H9 (cell line): Measurements from ENCODE around the gene PTCRA. TPM values are rescaled to one million over a fixed set of nuclear protein-coding genes. Genes with fewer than 3 reads are reported as not detected.

ENCODE experiments used
- DNase-seq: peaks from one replicate; pipeline ENCODE4 v3.0.0-alpha.2; 2017
- H2AFZ ChIP-seq: one replicate; pipeline ENCODE4 v1.6.1; 2013; ENCODE audit warnings: mild to moderate bottlenecking, low read length, control low read depth, moderate library complexity
- H2AK5ac ChIP-seq: 2 replicates; pipeline ENCODE4 v1.6.1; 2013; ENCODE audit warnings: low read length, control low read depth, mixed read lengths; ENCODE audit not compliant: insufficient read length
- H2BK120ac ChIP-seq: one replicate; pipeline ENCODE4 v1.6.1; 2013; ENCODE audit warnings: low read depth, mild to moderate bottlenecking, low read length, control low read depth, inconsistent platforms; ENCODE audit not compliant: poor library complexity, severe bottlenecking
- H2BK12ac ChIP-seq: 2 replicates; pipeline ENCODE4 v1.6.1; 2013; ENCODE audit warnings: low read length, control low read depth, mixed read lengths, low read depth; ENCODE audit not compliant: insufficient read length
- H2BK15ac ChIP-seq: 2 replicates; pipeline ENCODE4 v1.6.1; 2013; ENCODE audit warnings: low read depth, low read length, control low read depth
- H2BK20ac ChIP-seq: one replicate; pipeline ENCODE4 v1.6.1; 2013; ENCODE audit warnings: low read depth, mild to moderate bottlenecking, low read length, control low read depth, inconsistent platforms; ENCODE audit not compliant: poor library complexity, severe bottlenecking
- H2BK5ac ChIP-seq: 2 replicates; pipeline ENCODE4 v1.6.1; 2013; ENCODE audit warnings: low read length, control low read depth, mixed read lengths; ENCODE audit not compliant: insufficient read length
- H3K14ac ChIP-seq: 2 replicates; pipeline ENCODE4 v1.6.1; 2013; ENCODE audit warnings: low read length, control low read depth; ENCODE audit not compliant: insufficient read depth
- H3K18ac ChIP-seq: 2 replicates; pipeline ENCODE4 v1.6.1; 2013; ENCODE audit warnings: low read depth, mild to moderate bottlenecking, mixed read lengths, low read length, control low read depth; ENCODE audit not compliant: insufficient read length
- H3K23ac ChIP-seq: 2 replicates; pipeline ENCODE4 v1.6.1; 2013; ENCODE audit warnings: low read length, control low read depth, mixed read lengths, low read depth; ENCODE audit not compliant: insufficient read length
- H3K23me2 ChIP-seq: 2 replicates; pipeline ENCODE4 v1.6.1; 2013; ENCODE audit warnings: low read depth, mild to moderate bottlenecking, mixed read lengths, low read length, control low read depth; ENCODE audit not compliant: insufficient read length, poor library complexity, severe bottlenecking
- H3K27ac ChIP-seq: 2 replicates; pipeline ENCODE4 v1.5.1; 2013; ENCODE audit warnings: low read length, control low read depth, mixed read lengths, low read depth; ENCODE audit not compliant: insufficient read length
- H3K27me3 ChIP-seq: 2 replicates; pipeline ENCODE4 v1.6.1; 2013; ENCODE audit warnings: low read length, control low read depth, inconsistent platforms; ENCODE audit not compliant: insufficient read depth
- H3K4ac ChIP-seq: 2 replicates; pipeline ENCODE4 v1.6.1; 2013; ENCODE audit warnings: low read depth, mild to moderate bottlenecking, control low read depth, inconsistent platforms, low read length, moderate library complexity
- H3K4me1 ChIP-seq: 2 replicates; pipeline ENCODE4 v1.6.1; 2013; ENCODE audit warnings: low read length, control low read depth, inconsistent platforms; ENCODE audit not compliant: insufficient read depth
- H3K4me2 ChIP-seq: 2 replicates; pipeline ENCODE4 v1.6.1; 2013; ENCODE audit warnings: low read length, control low read depth, mixed read lengths; ENCODE audit not compliant: insufficient read length, insufficient read depth
- H3K56ac ChIP-seq: 2 replicates; pipeline ENCODE4 v1.6.1; 2013; ENCODE audit warnings: low read depth, mild to moderate bottlenecking, mixed read lengths, low read length, control low read depth; ENCODE audit not compliant: insufficient read length
- H3K79me1 ChIP-seq: 2 replicates; pipeline ENCODE4 v1.6.1; 2013; ENCODE audit warnings: low read depth, mild to moderate bottlenecking, moderate library complexity, low read length, control low read depth, inconsistent platforms; ENCODE audit not compliant: insufficient read depth, poor library complexity, severe bottlenecking
- H3K79me2 ChIP-seq: 2 replicates; pipeline ENCODE4 v1.6.1; 2013; ENCODE audit warnings: low read length, control low read depth, inconsistent platforms; ENCODE audit not compliant: insufficient read depth
- H3K9ac ChIP-seq: 2 replicates; pipeline ENCODE4 v1.6.1; 2013; ENCODE audit warnings: low read length, control low read depth, mixed read lengths; ENCODE audit not compliant: insufficient read length; ENCODE audit errors: extremely low read depth
- H3K9me3 ChIP-seq: one replicate; pipeline ENCODE4 v1.6.1; 2013; ENCODE audit warnings: low read depth, low read length, inconsistent platforms; ENCODE audit not compliant: control insufficient read depth
- H3T11ph ChIP-seq: one replicate; pipeline ENCODE4 v1.6.1; 2013; ENCODE audit warnings: mild to moderate bottlenecking, low read length, control low read depth, inconsistent platforms
- H4K20me1 ChIP-seq: one replicate; pipeline ENCODE4 v1.6.1; 2013; ENCODE audit not compliant: control insufficient read depth, insufficient read length, insufficient read depth
- H4K5ac ChIP-seq: 2 replicates; pipeline ENCODE4 v1.6.1; 2013; ENCODE audit warnings: low read depth, mild to moderate bottlenecking, mixed read lengths, low read length, control low read depth; ENCODE audit not compliant: insufficient read length
- H4K8ac ChIP-seq: replicated peaks from 2 replicates; pipeline ENCODE4 v1.6.1; 2013; ENCODE audit warnings: low read length, control low read depth, mixed read lengths, low read depth; ENCODE audit not compliant: insufficient read length
- H4K91ac ChIP-seq: 2 replicates; pipeline ENCODE4 v1.6.1; 2013; ENCODE audit warnings: low read depth, mild to moderate bottlenecking, moderate library complexity, mixed read lengths, low read length, control low read depth; ENCODE audit not compliant: insufficient read length
- H3K27ac Mint-ChIP-seq, 3 experiments: 2 replicates in 2 of 3; 3 replicates in 1 of 3; pipeline ENCODE4 v1.8.0; 2020 to 2021; ENCODE audit warnings: mixed read lengths in 3 of 3, mild to moderate bottlenecking in 1 of 3, moderate library complexity in 1 of 3
- H3K27me3 Mint-ChIP-seq: 2 replicates; pipeline ENCODE4 v1.8.0; 2021; ENCODE audit warnings: low read depth, mild to moderate bottlenecking, moderate library complexity, mixed read lengths
- H3K36me3 Mint-ChIP-seq, 3 experiments: 2 replicates in 2 of 3; 3 replicates in 1 of 3; pipeline ENCODE4 v1.8.0; 2020 to 2021; ENCODE audit warnings: low read depth in 3 of 3, mixed read lengths in 3 of 3; ENCODE audit not compliant: insufficient read depth in 1 of 3
- H3K4me1 Mint-ChIP-seq, 2 experiments: 2 replicates each; pipeline ENCODE4 v1.8.0; 2020; ENCODE audit warnings: mixed read lengths in 2 of 2
- H3K4me3 Mint-ChIP-seq, 2 experiments: 2 replicates in 1 of 2; 3 replicates in 1 of 2; pipeline ENCODE4 v1.8.0; 2020 to 2021; ENCODE audit warnings: mild to moderate bottlenecking in 2 of 2, mixed read lengths in 2 of 2, moderate library complexity in 1 of 2
- H3K9me3 Mint-ChIP-seq, 2 experiments: 2 replicates in 1 of 2; 3 replicates in 1 of 2; pipeline ENCODE4 v1.8.0; 2020; ENCODE audit warnings: mild to moderate bottlenecking in 2 of 2, mixed read lengths in 2 of 2, moderate library complexity in 1 of 2
- WGBS: extraction: QIAGEN DNeasy Blood & Tissue Kit; methylation state at CpG from one replicate; pipeline ENCODE4 v1.1.7; 2013; ENCODE audit warnings: missing lambda C conversion rate, low lambda C conversion rate, mixed read lengths; ENCODE audit not compliant: insufficient read length; ENCODE audit errors: extremely low coverage; 5-methylcytosine and 5-hydroxymethylcytosine counted together
- total RNA-seq: library from RNA; stranded (reverse); gene quantifications from 2 replicates; pipeline ENCODE4 v1.2.1, GENCODE V29; 2021
- TF ChIP-seq, protein P1 (sequence below): fragments of 200-600 bp; sonication (generic); conservative IDR thresholded peaks from 3 replicates; pipeline ENCODE4 v1.8.0; 2021; ENCODE audit warnings: antibody characterized with exemption, mild to moderate bottlenecking

Gene PTCRA
- total RNA-seq, 1 experiment from 2014 or later: not detected

DNA sequence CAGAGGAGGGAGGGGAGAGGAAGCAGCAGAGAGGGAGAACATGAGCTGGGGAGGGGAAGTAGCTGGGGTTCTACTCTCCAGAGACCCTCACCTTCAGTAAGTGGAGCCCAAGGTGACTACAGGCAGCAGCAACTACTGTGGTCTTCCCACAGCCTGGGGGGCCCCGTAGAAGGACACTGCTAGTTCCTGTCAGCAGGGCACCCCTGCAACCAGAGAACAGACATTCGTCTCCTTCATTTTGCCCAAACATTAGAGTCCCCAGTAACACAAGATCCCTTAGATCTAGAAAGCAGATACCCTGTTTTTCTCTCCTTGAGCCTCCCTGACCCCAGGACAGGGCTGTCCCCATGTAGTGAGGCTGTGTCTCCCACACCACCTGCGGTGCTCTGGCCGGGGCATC lies 52.9 kb downstream of the PTCRA start:
- H3K79me1 ChIP-seq: no peaks in the 10 kb centered on the region
- no peak overlapping the region for H3K9ac ChIP-seq
- no peak overlapping the region for H2BK20ac ChIP-seq
- no peak overlapping the region for H3K4me3 Mint-ChIP-seq
- 0 out of 7 replicates have a peak overlapping the region, but pooled peaks of 1 of the 3 experiments have one; percentile 61 for H3K27ac Mint-ChIP-seq
- H4K5ac ChIP-seq: no peak overlapping the region
- no peak overlapping the region for H3K18ac ChIP-seq
- TF ChIP-seq, protein P1, sequence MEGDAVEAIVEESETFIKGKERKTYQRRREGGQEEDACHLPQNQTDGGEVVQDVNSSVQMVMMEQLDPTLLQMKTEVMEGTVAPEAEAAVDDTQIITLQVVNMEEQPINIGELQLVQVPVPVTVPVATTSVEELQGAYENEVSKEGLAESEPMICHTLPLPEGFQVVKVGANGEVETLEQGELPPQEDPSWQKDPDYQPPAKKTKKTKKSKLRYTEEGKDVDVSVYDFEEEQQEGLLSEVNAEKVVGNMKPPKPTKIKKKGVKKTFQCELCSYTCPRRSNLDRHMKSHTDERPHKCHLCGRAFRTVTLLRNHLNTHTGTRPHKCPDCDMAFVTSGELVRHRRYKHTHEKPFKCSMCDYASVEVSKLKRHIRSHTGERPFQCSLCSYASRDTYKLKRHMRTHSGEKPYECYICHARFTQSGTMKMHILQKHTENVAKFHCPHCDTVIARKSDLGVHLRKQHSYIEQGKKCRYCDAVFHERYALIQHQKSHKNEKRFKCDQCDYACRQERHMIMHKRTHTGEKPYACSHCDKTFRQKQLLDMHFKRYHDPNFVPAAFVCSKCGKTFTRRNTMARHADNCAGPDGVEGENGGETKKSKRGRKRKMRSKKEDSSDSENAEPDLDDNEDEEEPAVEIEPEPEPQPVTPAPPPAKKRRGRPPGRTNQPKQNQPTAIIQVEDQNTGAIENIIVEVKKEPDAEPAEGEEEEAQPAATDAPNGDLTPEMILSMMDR: no peak
- H3T11ph ChIP-seq: no peak overlapping the region
- DNase-seq: no peak
- no peak overlapping the region for H3K56ac ChIP-seq
- H3K23me2 ChIP-seq: no peaks in the 10 kb centered on the region
- no peaks in the 10 kb centered on the region for H4K20me1 ChIP-seq
- H3K23ac ChIP-seq: no peak overlapping the region
- H3K14ac ChIP-seq: no peak overlapping the region
- H3K4me2 ChIP-seq: no peak overlapping the region
- no peak overlapping the region for H2AK5ac ChIP-seq
- no peaks in the 10 kb centered on the region for H3K27me3 ChIP-seq
- no peak overlapping the region for H2BK15ac ChIP-seq
- no peak overlapping the region for H2BK120ac ChIP-seq
- no peaks in the 10 kb centered on the region for H3K9me3 ChIP-seq
- no peaks in the 10 kb centered on the region for H3K27me3 Mint-ChIP-seq
- no peaks in the 10 kb centered on the region for H3K9me3 Mint-ChIP-seq
- H3K4me1 ChIP-seq: no peaks in the 10 kb centered on the region
- no peak overlapping the region for H3K4ac ChIP-seq
- no peaks in the 10 kb centered on the region for H3K4me1 Mint-ChIP-seq
- H2AFZ ChIP-seq: no peak overlapping the region
- WGBS: no CpG with 5 or more reads among the region's 4 CpGs
- no peak overlapping the region for H2BK5ac ChIP-seq
- H4K8ac ChIP-seq: no peak overlapping the region
- no peak overlapping the region for H4K91ac ChIP-seq
- H3K27ac ChIP-seq: no peak overlapping the region
- H3K36me3 Mint-ChIP-seq: peaks cover 0 to 31% (median 17%) of the 10 kb centered on the region in 3 experiments; a peak in 6 of 7 replicates
- H2BK12ac ChIP-seq: no peak overlapping the region
- H3K79me2 ChIP-seq: no peaks in the 10 kb centered on the region
